NT2/D1 (cell line): ENCODE results near the gene EDAR.

Experiments used
- DNase-seq: peaks from one replicate; pipeline ENCODE4 v3.0.0-alpha.2; 2011; ENCODE audit warnings: low read depth, low spot score
- H3K27me3 ChIP-seq: 2 replicates; pipeline ENCODE4 v1.6.0; 2011; ENCODE audit warnings: mild to moderate bottlenecking; ENCODE audit not compliant: insufficient read length, insufficient read depth
- H3K36me3 ChIP-seq: 2 replicates; pipeline ENCODE4 v1.6.1; 2011; ENCODE audit warnings: mild to moderate bottlenecking, low read length, mixed read lengths; ENCODE audit not compliant: insufficient read depth, insufficient read length
- H3K4me1 ChIP-seq: 2 replicates; pipeline ENCODE4 v1.5.1; 2011; ENCODE audit not compliant: insufficient read depth, insufficient read length
- H3K4me3 ChIP-seq: 2 replicates; pipeline ENCODE4 v1.5.1; 2011; ENCODE audit warnings: low read depth; ENCODE audit not compliant: insufficient read length
- H3K9ac ChIP-seq: 2 replicates; pipeline ENCODE4 v1.6.0; 2011; ENCODE audit warnings: low read depth; ENCODE audit not compliant: insufficient read length
- H3K9me3 ChIP-seq: 2 replicates; pipeline ENCODE4 v1.5.1; 2011; ENCODE audit warnings: mild to moderate bottlenecking, low read length; ENCODE audit not compliant: insufficient read depth
- SUZ12 ChIP-seq: IDR thresholded peaks from 2 replicates; pipeline ENCODE4 v1.6.1; 2011; ENCODE audit not compliant: insufficient read length, insufficient read depth; ENCODE audit errors: extremely low read depth
- YY1 ChIP-seq: IDR thresholded peaks from 2 replicates; pipeline ENCODE4 v1.6.1; 2011; ENCODE audit not compliant: insufficient read length, insufficient read depth
- ZNF274 ChIP-seq: IDR thresholded peaks from 2 replicates; pipeline ENCODE4 v1.6.1; 2011; ENCODE audit warnings: mild to moderate bottlenecking, low read depth, low read length

Gene EDAR

DNA sequence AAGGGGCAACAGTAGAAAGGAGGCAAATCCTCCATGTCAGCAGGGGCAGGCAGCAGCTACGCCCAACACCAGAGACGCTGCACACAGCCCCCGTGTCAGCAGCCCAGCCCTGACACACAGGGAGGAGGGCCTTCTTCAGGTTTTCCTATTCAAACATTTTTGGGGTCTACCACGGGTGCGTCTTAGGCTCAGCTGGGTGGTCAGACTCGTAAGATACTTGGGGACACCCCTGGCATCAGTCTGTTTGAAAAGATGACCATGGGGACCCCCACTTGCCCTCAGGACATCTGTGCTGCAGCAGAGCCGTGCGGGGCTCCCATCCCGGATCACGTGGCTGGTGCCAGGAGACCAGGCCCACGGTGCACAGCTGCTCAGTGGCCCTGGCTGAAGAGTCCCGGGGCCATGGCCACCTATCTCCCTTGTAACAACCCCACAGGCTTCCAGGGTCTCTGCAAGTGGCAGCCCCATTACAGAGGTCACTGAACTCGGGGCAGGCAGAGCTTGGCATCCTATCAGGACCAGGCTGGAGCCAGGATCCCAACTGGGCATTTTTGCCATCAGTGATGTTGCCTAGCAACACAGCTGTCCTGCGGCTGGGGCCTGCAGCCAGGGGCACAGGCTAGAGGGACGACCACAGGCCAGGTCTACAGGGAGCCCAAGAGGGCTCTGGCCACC is 82.5 kb downstream of the EDAR start:
- Histone ChIP-seq H3K9me3 (no peaks in the 10 kb centered on the region), H3K27me3 (no peaks in the 10 kb centered on the region), H3K36me3 (no peaks in the 10 kb centered on the region), H3K4me1 (no peaks in the 10 kb centered on the region), H3K4me3 (no peak overlapping the region), H3K9ac (no peak overlapping the region)
- no peak for DNase-seq
- TF ChIP-seq SUZ12 (no peak), ZNF274 (no peak), YY1 (no peak)

DNA sequence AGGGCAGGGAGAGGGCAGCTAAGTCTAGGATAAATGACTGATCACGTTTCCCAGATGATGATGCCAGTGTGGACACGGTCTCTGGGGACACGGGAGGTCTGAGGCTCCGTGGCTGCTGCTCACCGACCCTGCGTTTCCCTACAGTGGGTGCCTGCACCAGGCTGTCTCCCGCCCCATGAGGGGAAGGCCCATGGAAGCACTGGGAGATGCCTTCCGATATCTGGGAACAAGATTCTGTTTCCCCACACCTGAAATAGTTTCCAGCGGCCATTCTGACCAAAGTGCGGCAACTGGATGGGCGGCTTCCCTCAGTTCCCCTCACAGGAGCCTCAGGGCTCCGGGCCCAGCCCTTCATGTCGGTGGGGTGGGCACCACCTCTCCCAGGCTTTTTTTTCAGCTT is 83.1 kb downstream of the EDAR start:
- no peak for TF ChIP-seq ZNF274
- no peak for TF ChIP-seq YY1
- no peak for TF ChIP-seq SUZ12
- no peak overlapping the region for H3K4me3 ChIP-seq
- no peak overlapping the region for H3K9ac ChIP-seq
- no peak for DNase-seq
- no peaks in the 10 kb centered on the region for H3K36me3 ChIP-seq
- H3K4me1 ChIP-seq, result no peaks in the 10 kb centered on the region
- H3K27me3 ChIP-seq, result no peaks in the 10 kb centered on the region
- H3K9me3 ChIP-seq, result no peaks in the 10 kb centered on the region

DNA sequence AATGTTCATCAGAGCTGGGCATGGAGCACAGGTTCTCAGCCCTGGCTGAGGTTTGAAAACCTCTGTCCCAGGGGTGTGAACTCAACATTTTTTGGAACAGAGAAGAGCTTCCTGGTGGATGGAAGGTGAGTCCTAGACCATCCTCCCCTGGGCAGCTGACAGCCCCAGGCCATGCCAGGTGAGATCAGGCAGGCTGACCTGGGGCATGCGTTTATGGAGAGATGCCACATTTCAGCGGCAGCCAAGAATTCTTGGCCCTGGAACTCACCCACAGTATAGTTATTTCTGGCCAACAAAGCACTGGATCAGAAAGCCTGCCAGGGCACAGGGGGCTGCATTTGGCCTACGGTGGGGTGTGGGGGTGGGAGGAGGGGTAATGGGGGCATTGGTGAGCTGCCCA is 83.8 kb downstream of the EDAR start:
- no peak overlapping the region for H3K4me3 ChIP-seq
- TF ChIP-seq YY1 (no peak), ZNF274 (no peak), SUZ12 (no peak)
- no peaks in the 10 kb centered on the region for H3K27me3 ChIP-seq
- no peaks in the 10 kb centered on the region for H3K4me1 ChIP-seq
- no peaks in the 10 kb centered on the region for H3K36me3 ChIP-seq
- H3K9me3 ChIP-seq, result no peaks in the 10 kb centered on the region
- DNase-seq, result no peak
- no peak overlapping the region for H3K9ac ChIP-seq

DNA sequence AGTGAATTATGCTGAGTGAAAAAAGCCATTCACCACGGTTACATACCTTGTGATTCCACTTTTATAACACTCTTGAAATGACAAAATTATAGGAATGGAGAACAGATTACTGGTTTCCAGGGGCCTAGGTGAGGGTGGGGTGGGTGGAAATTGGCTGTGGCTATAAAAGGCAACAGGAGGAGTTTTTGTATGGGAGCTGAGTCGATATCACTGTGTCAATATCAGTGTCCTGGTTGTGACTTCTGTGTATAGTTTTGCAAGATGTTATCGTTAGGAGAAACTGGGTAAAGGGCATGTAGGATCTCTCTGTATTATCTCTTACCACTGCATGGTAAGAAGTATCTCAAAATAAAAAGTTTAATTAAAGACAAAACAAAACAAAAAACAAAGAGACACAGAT is 84.3 kb downstream of the EDAR start:
- H3K4me1 ChIP-seq, result no peaks in the 10 kb centered on the region
- no peak overlapping the region for H3K9ac ChIP-seq
- no peak for TF ChIP-seq YY1
- DNase-seq, result no peak
- H3K4me3 ChIP-seq, result no peak overlapping the region
- no peaks in the 10 kb centered on the region for H3K9me3 ChIP-seq
- no peaks in the 10 kb centered on the region for H3K27me3 ChIP-seq
- no peaks in the 10 kb centered on the region for H3K36me3 ChIP-seq

DNA sequence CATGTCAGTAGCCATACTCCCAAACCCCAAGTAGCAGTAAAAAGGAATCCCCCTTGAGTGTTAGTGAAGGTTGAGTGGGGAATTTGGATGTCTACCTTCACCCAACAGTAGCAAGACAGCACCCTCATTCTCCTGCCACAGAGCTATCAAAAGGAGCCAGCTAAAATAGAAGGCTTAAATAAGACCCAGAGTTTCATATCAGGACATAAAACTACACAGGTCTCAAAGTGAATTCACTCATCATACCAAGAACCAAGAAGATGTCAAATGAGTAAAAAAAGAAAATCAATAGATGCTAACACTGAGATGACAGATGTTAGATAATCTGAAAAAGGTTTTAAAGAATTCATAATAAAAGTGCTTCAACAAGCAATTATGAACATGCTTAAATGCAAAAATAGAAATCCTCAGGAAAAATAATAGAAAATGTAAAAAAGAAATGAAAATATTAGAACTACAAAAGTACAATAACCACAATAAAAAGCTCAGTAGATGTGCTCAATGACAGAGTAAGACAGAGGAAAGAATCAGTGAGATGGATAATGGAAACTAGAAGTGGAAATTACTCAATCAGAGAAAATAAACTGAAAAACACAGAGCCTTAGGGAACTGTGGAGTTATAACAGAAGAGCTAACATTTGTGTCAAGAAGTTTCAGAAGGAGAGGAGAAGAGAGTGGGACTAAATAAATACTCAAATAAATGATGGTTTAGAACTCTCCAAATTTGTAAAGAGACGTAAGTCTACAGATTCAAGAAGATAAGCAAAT is 90.5 kb downstream of the EDAR start:
- no peak for DNase-seq
- Histone ChIP-seq H3K36me3 (no peaks in the 10 kb centered on the region), H3K9ac (no peak overlapping the region), H3K4me1 (no peaks in the 10 kb centered on the region), H3K4me3 (no peak overlapping the region), H3K9me3 (no peaks in the 10 kb centered on the region), H3K27me3 (no peaks in the 10 kb centered on the region)
- TF ChIP-seq ZNF274 (no peak), YY1 (no peak), SUZ12 (no peak)

DNA sequence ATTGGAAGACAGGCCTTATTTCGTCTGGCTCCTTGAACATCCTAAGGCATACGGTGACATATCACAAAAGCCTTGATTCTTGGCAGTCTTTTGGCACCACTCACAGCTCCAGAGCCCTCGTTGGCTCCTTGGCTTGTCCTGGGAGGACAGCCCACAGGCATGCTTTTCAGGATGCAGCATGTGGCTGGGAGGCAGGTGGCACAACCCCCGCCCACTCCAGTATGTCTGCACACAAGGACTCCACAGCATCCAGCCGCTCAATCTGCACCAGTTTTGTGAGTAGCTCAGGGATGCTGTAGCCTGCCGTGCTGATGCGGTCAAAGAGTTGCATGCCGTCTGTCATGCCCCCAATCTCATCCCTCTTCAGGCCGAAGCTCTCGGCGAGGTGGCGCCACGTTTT is 92.3 kb downstream of the EDAR start:
- Histone ChIP-seq H3K4me1 (no peaks in the 10 kb centered on the region), H3K36me3 (no peaks in the 10 kb centered on the region), H3K27me3 (no peaks in the 10 kb centered on the region), H3K9me3 (no peaks in the 10 kb centered on the region), H3K9ac (no peak overlapping the region), H3K4me3 (no peak overlapping the region)
- TF ChIP-seq SUZ12 (no peak), YY1 (no peak), ZNF274 (no peak)
- no peak for DNase-seq

DNA sequence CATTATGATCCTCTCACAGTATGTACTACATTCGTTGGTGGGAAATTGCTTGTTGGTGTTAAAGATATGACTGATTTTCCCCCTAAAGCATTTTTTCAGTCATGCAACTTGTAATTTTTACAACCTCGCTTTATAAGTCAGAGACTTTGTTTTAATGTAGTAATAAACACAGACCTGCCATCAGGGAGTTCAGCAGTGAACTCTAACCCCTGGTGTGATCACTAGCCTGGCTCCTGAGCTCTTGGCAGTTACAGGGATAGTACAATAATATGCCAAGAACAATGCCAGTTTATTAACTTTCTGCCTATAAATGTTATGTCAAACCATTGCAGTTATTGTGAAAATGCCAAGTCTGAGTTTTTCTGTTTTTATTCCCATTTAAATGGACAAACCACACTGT is 93.8 kb downstream of the EDAR start:
- no peak for DNase-seq
- H3K9ac ChIP-seq, result no peak overlapping the region
- peaks cover 7% of the 10 kb centered on the region for H3K9me3 ChIP-seq
- no peaks in the 10 kb centered on the region for H3K27me3 ChIP-seq
- H3K36me3 ChIP-seq, result no peaks in the 10 kb centered on the region
- no peak for TF ChIP-seq SUZ12
- no peak for TF ChIP-seq YY1
- no peak for TF ChIP-seq ZNF274
- H3K4me3 ChIP-seq, result no peak overlapping the region
- no peaks in the 10 kb centered on the region for H3K4me1 ChIP-seq
